Osteoblast (primary cell): ENCODE results near the gene LILRB3. TPM values are rescaled to one million over a fixed set of nuclear protein-coding genes. Genes with fewer than 3 reads are reported as not detected.
A peak's percentile ranks its signal among the peaks of the same experiment; 100 is the strongest.

ENCODE experiments used
- DNase-seq: peaks from one replicate; pipeline ENCODE4 v3.0.0; 2011; ENCODE audit warnings: low spot score, mixed read lengths; ENCODE audit not compliant: insufficient read length; ENCODE audit errors: missing footprints
- H2AFZ ChIP-seq: 2 replicates; pipeline ENCODE4 v1.6.0; 2011; ENCODE audit warnings: mild to moderate bottlenecking, low read length
- H3K27ac ChIP-seq: 2 replicates; pipeline ENCODE4 v1.5.1; 2011; ENCODE audit warnings: mild to moderate bottlenecking, low read depth, low read length, moderate library complexity
- H3K27me3 ChIP-seq: 2 replicates; pipeline ENCODE4 v1.6.0; 2012; ENCODE audit warnings: mild to moderate bottlenecking, control low read depth, inconsistent platforms, low read length, moderate library complexity; ENCODE audit not compliant: insufficient read depth
- H3K36me3 ChIP-seq: 2 replicates; pipeline ENCODE4 v1.5.1; 2011; ENCODE audit warnings: mild to moderate bottlenecking, low read length, control low read depth, moderate library complexity; ENCODE audit not compliant: insufficient read depth
- H3K4me1 ChIP-seq: 2 replicates; pipeline ENCODE4 v1.5.1; 2011; ENCODE audit warnings: mild to moderate bottlenecking, low read length, control low read depth, moderate library complexity; ENCODE audit not compliant: insufficient read depth
- H3K4me2 ChIP-seq: 2 replicates; pipeline ENCODE4 v1.6.0; 2011; ENCODE audit warnings: mild to moderate bottlenecking, low read length; ENCODE audit not compliant: insufficient read depth
- H3K4me3 ChIP-seq: fragments of 200-600 bp; sonication (generic); 3 replicates; pipeline ENCODE4 v1.5.1; 2012; ENCODE audit warnings: mild to moderate bottlenecking, low read length, inconsistent platforms; ENCODE audit not compliant: insufficient read depth
- H3K79me2 ChIP-seq: 2 replicates; pipeline ENCODE4 v1.6.0; 2012; ENCODE audit warnings: mild to moderate bottlenecking, low read length, control low read depth, inconsistent platforms; ENCODE audit not compliant: insufficient read depth
- H3K9me3 ChIP-seq: 2 replicates; pipeline ENCODE4 v1.5.1; 2011; ENCODE audit warnings: low read depth, low read length, control low read depth
- H4K20me1 ChIP-seq: 2 replicates; pipeline ENCODE4 v1.6.0; 2012; ENCODE audit warnings: mild to moderate bottlenecking, low read length, control low read depth; ENCODE audit not compliant: insufficient read depth
- total RNA-seq: library from RNA; depleted of rRNA; stranded (reverse); fragments of >200 nt; gene quantifications from 2 replicates; pipeline ENCODE4 v1.2.3, GENCODE V29; 2012
- TF ChIP-seq, protein P1 (sequence below): IDR thresholded peaks from 2 replicates; pipeline ENCODE4 v1.5.1; 2011; ENCODE audit warnings: mild to moderate bottlenecking, low read depth, low read length, moderate library complexity; ENCODE audit errors: extremely low read depth

LILRB3 gene
- total RNA-seq, 1 donor: not detected

DNA sequence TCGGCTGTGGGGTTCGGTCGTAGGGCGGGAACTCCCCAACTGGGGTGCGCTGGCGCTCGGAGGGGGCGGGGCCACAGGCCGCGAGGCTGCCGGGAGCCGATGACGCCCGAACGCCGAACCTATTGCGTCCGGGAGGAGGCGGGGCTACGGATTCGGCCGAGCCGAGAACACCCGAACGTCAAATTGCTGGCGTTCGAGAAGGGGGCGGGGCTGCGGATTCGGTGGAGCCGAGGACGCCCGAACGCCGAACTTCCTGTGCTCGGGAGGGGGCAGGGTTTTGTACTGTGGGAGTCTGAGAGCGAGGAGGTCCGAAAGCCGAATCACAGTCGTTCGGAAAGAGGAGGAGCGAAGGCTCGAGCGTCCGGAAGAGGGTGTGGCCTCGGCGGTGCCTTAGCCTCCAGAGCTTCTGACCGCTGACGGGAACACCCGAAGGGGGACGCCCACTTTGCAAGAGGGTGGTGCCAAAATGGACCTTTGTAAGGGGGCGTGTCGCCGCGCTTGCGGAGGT lies 32.2 kb downstream of the LILRB3 start:
- Histone ChIP-seq H3K4me3 (peak overlapping the region; percentile 86), H4K20me1 (peaks cover 10% of the 10 kb centered on the region), H3K36me3 (peaks cover 26% of the 10 kb centered on the region), H3K4me2 (peak overlapping the region; percentile 95), H3K27me3 (no peaks in the 10 kb centered on the region), H2AFZ (peak overlapping the region; percentile 98), H3K9me3 (no peaks in the 10 kb centered on the region), H3K27ac (peak overlapping the region; percentile 94), H3K4me1 (peaks cover 19% of the 10 kb centered on the region), H3K79me2 (peaks cover 48% of the 10 kb centered on the region)
- TF ChIP-seq, protein P1, sequence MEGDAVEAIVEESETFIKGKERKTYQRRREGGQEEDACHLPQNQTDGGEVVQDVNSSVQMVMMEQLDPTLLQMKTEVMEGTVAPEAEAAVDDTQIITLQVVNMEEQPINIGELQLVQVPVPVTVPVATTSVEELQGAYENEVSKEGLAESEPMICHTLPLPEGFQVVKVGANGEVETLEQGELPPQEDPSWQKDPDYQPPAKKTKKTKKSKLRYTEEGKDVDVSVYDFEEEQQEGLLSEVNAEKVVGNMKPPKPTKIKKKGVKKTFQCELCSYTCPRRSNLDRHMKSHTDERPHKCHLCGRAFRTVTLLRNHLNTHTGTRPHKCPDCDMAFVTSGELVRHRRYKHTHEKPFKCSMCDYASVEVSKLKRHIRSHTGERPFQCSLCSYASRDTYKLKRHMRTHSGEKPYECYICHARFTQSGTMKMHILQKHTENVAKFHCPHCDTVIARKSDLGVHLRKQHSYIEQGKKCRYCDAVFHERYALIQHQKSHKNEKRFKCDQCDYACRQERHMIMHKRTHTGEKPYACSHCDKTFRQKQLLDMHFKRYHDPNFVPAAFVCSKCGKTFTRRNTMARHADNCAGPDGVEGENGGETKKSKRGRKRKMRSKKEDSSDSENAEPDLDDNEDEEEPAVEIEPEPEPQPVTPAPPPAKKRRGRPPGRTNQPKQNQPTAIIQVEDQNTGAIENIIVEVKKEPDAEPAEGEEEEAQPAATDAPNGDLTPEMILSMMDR: no peak
- DNase-seq: peak; percentile 97

DNA sequence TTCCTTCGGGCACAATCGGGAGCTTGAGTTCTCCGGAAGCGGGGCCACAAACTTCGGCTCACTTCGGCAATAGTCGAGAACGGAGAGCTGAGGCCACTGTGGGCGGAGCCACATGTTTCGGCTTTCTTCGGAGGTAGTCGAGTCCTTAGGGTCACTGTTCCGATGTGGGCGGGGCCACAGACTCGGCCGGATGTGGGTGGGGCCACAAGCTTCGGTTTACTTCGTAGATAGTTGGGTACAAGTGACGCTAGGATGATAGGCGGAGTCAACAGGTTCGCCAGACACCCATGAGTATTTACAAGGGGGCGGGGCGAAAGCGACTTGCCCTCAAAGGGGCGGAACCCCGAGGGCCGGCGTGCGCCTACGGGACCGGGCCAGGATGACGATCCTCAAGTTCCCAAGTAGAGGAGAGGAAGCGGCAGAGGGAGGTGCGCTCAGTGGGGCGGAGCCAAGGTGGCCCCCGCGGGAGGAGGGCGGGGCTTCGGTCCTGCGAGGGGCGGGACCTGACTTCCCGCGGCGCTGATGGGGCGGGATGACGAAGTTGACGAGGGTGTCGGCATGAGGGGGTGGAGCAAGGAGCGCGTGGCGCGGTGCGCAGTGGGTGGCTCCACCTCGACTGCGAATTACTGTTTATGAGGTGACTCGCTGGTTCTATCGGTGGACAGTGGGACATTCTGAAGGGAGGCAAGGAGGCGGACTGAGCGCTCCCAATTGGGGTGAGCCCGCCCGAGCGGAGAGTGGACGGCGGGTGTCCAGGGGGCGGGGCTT lies 32.9 kb downstream of the LILRB3 start:
- H3K4me3 ChIP-seq: peak overlapping the region; percentile 86
- peak overlapping the region; percentile 89 for H2AFZ ChIP-seq
- H3K4me1 ChIP-seq: peaks cover 19% of the 10 kb centered on the region
- H3K27me3 ChIP-seq: no peaks in the 10 kb centered on the region
- H3K27ac ChIP-seq: peak overlapping the region; percentile 94
- TF ChIP-seq, protein P1: no peak
- peaks cover 26% of the 10 kb centered on the region for H3K36me3 ChIP-seq
- peak; percentile 99 for DNase-seq
- H3K9me3 ChIP-seq: no peaks in the 10 kb centered on the region
- H4K20me1 ChIP-seq: peaks cover 10% of the 10 kb centered on the region
- peaks cover 48% of the 10 kb centered on the region for H3K79me2 ChIP-seq
- H3K4me2 ChIP-seq: peak overlapping the region; percentile 91

DNA sequence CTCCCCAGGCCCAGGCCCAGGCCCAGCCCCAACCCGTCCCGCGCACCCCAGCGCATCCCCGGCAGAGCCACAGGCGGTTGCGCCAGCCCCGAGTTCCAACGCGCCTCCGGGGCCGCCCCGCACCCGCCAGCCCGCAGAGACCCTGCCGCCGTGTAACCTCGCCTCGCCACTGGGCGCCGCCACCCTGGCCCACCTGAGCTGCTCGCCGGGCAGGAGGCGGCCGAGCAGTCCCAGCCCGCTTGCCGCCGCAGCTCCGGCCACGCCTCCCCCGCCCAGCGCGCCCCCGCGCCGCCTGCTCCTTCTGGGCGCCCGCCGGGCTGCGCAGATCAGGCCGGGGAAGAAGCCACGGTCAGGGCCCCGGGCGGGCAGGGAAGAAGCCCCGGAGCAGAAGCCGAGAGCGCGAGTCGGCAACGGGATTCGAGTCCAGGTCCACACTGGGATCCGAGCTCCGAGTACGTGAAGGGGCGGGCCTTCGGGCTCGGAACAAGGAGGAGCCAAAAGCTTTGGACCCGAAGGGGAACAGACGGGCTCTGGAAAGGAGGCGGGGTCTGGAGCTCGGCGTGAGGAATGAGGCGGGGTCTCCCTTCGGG lies 33.6 kb downstream of the LILRB3 start, which contains the start of gene MBOAT7:
Gene MBOAT7 (minus strand): TSS at position 436 of the 590 bp plus-strand sequence. CDS start 1,072 bp downstream, outside the sequence.
- TF ChIP-seq, protein P1: no peak
- Histone ChIP-seq H3K27me3 (no peaks in the 10 kb centered on the region), H2AFZ (peak within 1 kb of the TSS; percentile 89), H3K9me3 (no peaks in the 10 kb centered on the region), H3K79me2 (peaks cover 48% of the 10 kb centered on the region), H4K20me1 (peaks cover 10% of the 10 kb centered on the region), H3K27ac (peak within 1 kb of the TSS; percentile 94), H3K4me3 (peak within 1 kb of the TSS; percentile 86), H3K4me1 (peaks cover 19% of the 10 kb centered on the region), H3K36me3 (peaks cover 24% of the 10 kb centered on the region), H3K4me2 (peak within 1 kb of the TSS; percentile 91)
- DNase-seq: peak; percentile 99
